PC-9 (cell line): ENCODE data around the gene ZNRF1. TPM values are rescaled to one million over a fixed set of nuclear protein-coding genes. Genes with fewer than 3 reads are reported as not detected.

ENCODE experiments used
- BruUV-seq: library from RNA; stranded (reverse); fragments of 400-500 nt; replicated peaks from 2 replicates; lab custom pipeline; 2021; lab: Mats Ljungman, UMichigan
- CTCF ChIA-PET: fragments of 300-600 bp; sonication (Branson Sonifier 250); formaldehyde crosslinking; loops from one replicate; lab custom pipeline; 2022; ENCODE audit warnings: antibody characterized with exemption; lab: Charles Lee
- POLR2A ChIA-PET: fragments of 300-600 bp; sonication (Branson Sonifier 250); formaldehyde crosslinking; loops from one replicate; lab custom pipeline; 2022; ENCODE audit warnings: antibody characterized with exemption; ENCODE audit not compliant: unreplicated experiment; lab: Charles Lee
- DNase-seq, 2 experiments: peaks; one replicate each; pipeline versions ENCODE4 v3.0.0 to v3.0.0-alpha.2; 2015 to 2022; ENCODE audit warnings: mixed read lengths in 1 of 2
- H2AFZ ChIP-seq: fragments of 200-600 bp; sonication (generic); 2 replicates; pipeline ENCODE4 v1.8.1; 2017; ENCODE audit warnings: antibody characterized with exemption
- H3F3A ChIP-seq: fragments of 200-600 bp; sonication (generic); 2 replicates; pipeline ENCODE4 v1.8.1; 2017; ENCODE audit warnings: antibody characterized with exemption, mild to moderate bottlenecking, low read depth; ENCODE audit not compliant: insufficient read depth
- H3K27ac ChIP-seq: fragments of 200-600 bp; sonication (generic); 2 replicates; pipeline ENCODE4 v1.6.1; 2016; ENCODE audit warnings: mixed run types
- H3K27me3 ChIP-seq: fragments of 200-600 bp; sonication (generic); 2 replicates; pipeline ENCODE4 v1.6.1; 2016; ENCODE audit warnings: low read depth, mixed run types; ENCODE audit not compliant: insufficient read depth
- H3K36me3 ChIP-seq: fragments of 200-600 bp; sonication (generic); 2 replicates; pipeline ENCODE4 v1.6.1; 2016; ENCODE audit warnings: low read depth, mixed run types
- H3K4me1 ChIP-seq: fragments of 200-600 bp; sonication (generic); replicated peaks from 2 replicates; pipeline ENCODE4 v1.6.1; 2016; ENCODE audit warnings: mixed run types; ENCODE audit not compliant: insufficient read depth
- H3K4me2 ChIP-seq: fragments of 200-600 bp; sonication (generic); 2 replicates; pipeline ENCODE4 v1.6.1; 2017; ENCODE audit warnings: mixed run types
- H3K4me3 ChIP-seq: fragments of 200-600 bp; sonication (generic); 2 replicates; pipeline ENCODE4 v1.6.1; 2016; ENCODE audit warnings: mixed run types
- H3K79me2 ChIP-seq: fragments of 200-600 bp; sonication (generic); 2 replicates; pipeline ENCODE4 v1.6.1; 2017; ENCODE audit warnings: low read depth, mixed run types
- H3K9me2 ChIP-seq: fragments of 200-600 bp; sonication (generic); 2 replicates; pipeline ENCODE4 v1.8.1; 2017; ENCODE audit warnings: mild to moderate bottlenecking; ENCODE audit not compliant: insufficient read depth
- H3K9me3 ChIP-seq: fragments of 200-600 bp; sonication (generic); 2 replicates; pipeline ENCODE4 v1.8.1; 2016; ENCODE audit warnings: low read depth; ENCODE audit not compliant: insufficient read depth
- H4K20me1 ChIP-seq: fragments of 200-600 bp; sonication (generic); 2 replicates; pipeline ENCODE4 v1.8.1; 2017; ENCODE audit not compliant: insufficient read depth
- EZH2 ChIP-seq: fragments of 200-600 bp; sonication (generic); IDR thresholded peaks from 2 replicates; pipeline ENCODE4 v1.8.0; 2017; ENCODE audit warnings: antibody characterized with exemption, low read depth
- intact Hi-C: fragments of 100-400 bp; cut with micrococcal nuclease; formaldehyde crosslinking; loops from one replicate; pipeline ENCODE4 v1.10.0; 2022; ENCODE audit not compliant: unreplicated experiment
- total RNA-seq: library from RNA; stranded (reverse); gene quantifications from 2 replicates; pipeline ENCODE4 v1.2.3, GENCODE V29; 2021
- TF ChIP-seq, protein P1 (sequence below): fragments of 200-600 bp; sonication (generic); conservative IDR thresholded peaks from 2 replicates; pipeline ENCODE4 v1.6.1; 2017; ENCODE audit warnings: mixed run types, antibody characterized with exemption, mild to moderate bottlenecking, moderate library complexity

ZNRF1 gene
- total RNA-seq, 1 experiment from 2014 or later, result 64.4 TPM

DNA sequence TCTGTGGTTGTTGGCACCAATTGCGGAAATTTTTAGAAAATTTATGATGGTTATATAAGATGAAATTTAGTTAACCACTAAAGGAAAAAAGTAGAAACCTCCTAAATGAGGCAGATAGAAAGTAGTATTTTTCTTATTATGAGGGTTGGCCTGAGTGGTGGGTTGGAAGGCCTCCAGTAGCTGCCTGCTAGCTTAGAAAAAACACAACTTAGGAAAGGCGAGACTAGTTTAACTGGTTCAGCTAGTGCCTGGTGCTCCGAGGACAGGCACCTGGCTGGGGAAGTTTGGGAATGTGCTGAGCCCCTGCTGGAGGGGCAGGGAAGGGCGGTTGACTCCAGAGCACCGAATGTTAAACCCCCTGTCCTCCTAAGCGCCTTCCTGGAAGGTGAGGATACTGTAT is 97.8 kb downstream of the ZNRF1 start:
- Histone ChIP-seq H2AFZ (no peak overlapping the region), H3K36me3 (no peaks in the 10 kb centered on the region), H3K9me2 (no peaks in the 10 kb centered on the region), H3K9me3 (no peaks in the 10 kb centered on the region), H3K79me2 (peaks cover 60% of the 10 kb centered on the region), H3K27ac (peak overlapping the region; percentile 55), H3K4me3 (peak overlapping the region; percentile 26; the same call in 1 of the 2 replicates), H3K4me2 (peak overlapping the region; percentile 69), H3K4me1 (peaks cover 42% of the 10 kb centered on the region), H4K20me1 (no peaks in the 10 kb centered on the region), H3K27me3 (no peaks in the 10 kb centered on the region), H3F3A (peaks cover 13% of the 10 kb centered on the region)
- TF ChIP-seq, protein P1, sequence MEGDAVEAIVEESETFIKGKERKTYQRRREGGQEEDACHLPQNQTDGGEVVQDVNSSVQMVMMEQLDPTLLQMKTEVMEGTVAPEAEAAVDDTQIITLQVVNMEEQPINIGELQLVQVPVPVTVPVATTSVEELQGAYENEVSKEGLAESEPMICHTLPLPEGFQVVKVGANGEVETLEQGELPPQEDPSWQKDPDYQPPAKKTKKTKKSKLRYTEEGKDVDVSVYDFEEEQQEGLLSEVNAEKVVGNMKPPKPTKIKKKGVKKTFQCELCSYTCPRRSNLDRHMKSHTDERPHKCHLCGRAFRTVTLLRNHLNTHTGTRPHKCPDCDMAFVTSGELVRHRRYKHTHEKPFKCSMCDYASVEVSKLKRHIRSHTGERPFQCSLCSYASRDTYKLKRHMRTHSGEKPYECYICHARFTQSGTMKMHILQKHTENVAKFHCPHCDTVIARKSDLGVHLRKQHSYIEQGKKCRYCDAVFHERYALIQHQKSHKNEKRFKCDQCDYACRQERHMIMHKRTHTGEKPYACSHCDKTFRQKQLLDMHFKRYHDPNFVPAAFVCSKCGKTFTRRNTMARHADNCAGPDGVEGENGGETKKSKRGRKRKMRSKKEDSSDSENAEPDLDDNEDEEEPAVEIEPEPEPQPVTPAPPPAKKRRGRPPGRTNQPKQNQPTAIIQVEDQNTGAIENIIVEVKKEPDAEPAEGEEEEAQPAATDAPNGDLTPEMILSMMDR, result peak; percentile 80
- no peak for TF ChIP-seq EZH2
- ChIA-PET CTCF (interaction anchor here (1.4 to 2.5 kb wide), 3 partner anchors 32 to 99 kb away, joined by 6 to 23 read pairs (median 9); partner anchors contain the start of gene ZNRF1), POLR2A (no interaction called here)
- DNase-seq, result peak; percentile 77 to 83
- intact Hi-C loops, result loop anchor here (1.0 to 2.0 kb wide), 4 partner anchors 12 to 98 kb away; no protein-coding TSS in a partner anchor
- no TSS peak for BruUV-seq

DNA sequence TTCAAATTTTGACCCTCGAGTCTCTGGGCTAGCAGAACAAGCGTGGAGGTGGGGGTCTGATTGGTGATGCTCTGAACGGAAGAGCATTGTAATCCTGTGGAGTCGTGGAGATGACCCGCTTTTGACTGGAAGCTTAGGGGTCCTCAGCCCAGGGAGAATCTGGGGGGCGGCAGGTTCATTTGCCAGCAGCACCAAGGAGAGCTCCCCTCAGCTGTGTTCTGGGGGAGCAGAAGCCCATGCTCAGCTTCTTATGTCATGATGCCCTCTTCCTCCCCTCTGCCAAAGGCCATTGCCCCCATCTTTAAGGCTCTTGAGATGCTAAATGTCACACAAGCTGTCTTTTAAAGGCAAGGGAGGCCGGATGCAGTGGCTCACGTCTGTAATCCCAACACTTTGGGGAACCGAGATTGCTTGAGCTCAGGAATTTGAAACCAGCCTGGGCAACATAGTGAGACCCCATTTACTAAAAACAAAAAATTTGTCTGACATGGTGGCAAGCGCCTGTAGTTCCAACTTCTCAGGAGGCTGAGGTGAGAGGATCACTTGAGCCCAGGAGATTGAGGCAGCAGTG is 98.5 kb downstream of the ZNRF1 start:
- Histone ChIP-seq H3K4me3 (no peak overlapping the region), H3K79me2 (peaks cover 55% of the 10 kb centered on the region), H3F3A (peaks cover 11% of the 10 kb centered on the region; the same call in 1 of the 2 replicates), H3K9me3 (no peaks in the 10 kb centered on the region), H3K27ac (no peak overlapping the region), H3K9me2 (no peaks in the 10 kb centered on the region), H3K4me1 (peaks cover 36% of the 10 kb centered on the region), H4K20me1 (no peaks in the 10 kb centered on the region), H3K36me3 (no peaks in the 10 kb centered on the region), H2AFZ (no peak overlapping the region), H3K4me2 (peak overlapping the region; percentile 69), H3K27me3 (no peaks in the 10 kb centered on the region)
- intact Hi-C loops, result loop anchor here (2.0 kb wide), 2 partner anchors 32 to 52 kb away; no protein-coding TSS in a partner anchor
- ChIA-PET CTCF (interaction anchor here (1.4 to 2.5 kb wide), 3 partner anchors 33 to 99 kb away, joined by 6 to 23 read pairs (median 9); partner anchors contain the start of gene ZNRF1), POLR2A (no interaction called here)
- TF ChIP-seq, protein P1, result no peak
- TF ChIP-seq EZH2, result no peak
- BruUV-seq, result no TSS peak
- DNase-seq, result no peak

GRCh38 chr16:75097941-75098901 is 99.4 kb downstream of the ZNRF1 start:
- Histone ChIP-seq H2AFZ (no peak overlapping the region), H3F3A (peaks cover 7% of the 10 kb centered on the region; the same call in 1 of the 2 replicates), H3K36me3 (no peaks in the 10 kb centered on the region), H3K9me3 (no peaks in the 10 kb centered on the region), H3K27me3 (no peaks in the 10 kb centered on the region), H4K20me1 (no peaks in the 10 kb centered on the region), H3K4me1 (peaks cover 27% of the 10 kb centered on the region), H3K4me3 (no peak overlapping the region), H3K4me2 (no peak overlapping the region), H3K27ac (no peak overlapping the region), H3K9me2 (no peaks in the 10 kb centered on the region), H3K79me2 (peaks cover 45% of the 10 kb centered on the region)
- peak in 1 of 2 experiments; percentile 36 for DNase-seq
- ChIA-PET POLR2A (interaction anchor here (0.5 kb wide), 1 partner anchor 50 kb away, joined by 4 read pairs; the partner anchor contains the start of gene ZFP1), CTCF (interaction anchor here (1.4 to 2.5 kb wide), 2 partner anchors 68 to 100 kb away, joined by 9 to 23 read pairs; partner anchors contain the start of gene ZNRF1)
- no TSS peak for BruUV-seq
- intact Hi-C loops, result loop anchor here (2.0 kb wide), 2 partner anchors 33 to 53 kb away; no protein-coding TSS in a partner anchor
- TF ChIP-seq, protein P1, result no peak
- no peak for TF ChIP-seq EZH2
